ENCODE data around the gene TAF4. TPM values are rescaled to one million over a fixed set of nuclear protein-coding genes. Genes with fewer than 3 reads are reported as not detected.

The TAF4 gene
- total RNA-seq, 4 donors from 2014 or later = 12.0 to 19.9 (median 16.2) TPM

GRCh38 chr20:62101078-62101477 is 35.4 kb upstream of the TAF4 start:
- 90% methylated on average over 4 of the region's 4 CpGs for WGBS
- intact Hi-C loops (cut with DNase I) = no loop called here
- Histone ChIP-seq H3K27ac (replicated peaks in 1 of 4) (no peak overlapping the region), H3K4me3 (no peak overlapping the region), H3K27me3 (peaks cover 0 to 49% (median 0%) of the 10 kb centered on the region in 4 donors), H3K4me1 (no peaks in the 10 kb centered on the region), H3K9me3 (peaks cover 0 to 29% (median 19%) of the 10 kb centered on the region in 4 donors), H3K36me3 (no peaks in the 10 kb centered on the region)
- TF ChIP-seq EP300 (IDR thresholded peaks at IDR 0.05) (no peak), POLR2AphosphoS5 (IDR thresholded peaks at IDR 0.05) (no peak), POLR2A (IDR thresholded peaks at IDR 0.05; ENCODE audit: low read depth) (no peak), CTCF (IDR thresholded peaks at IDR 0.05) (no peak)
- no peak for DNase-seq (ENCODE audit: extremely low spot score)

- TF ChIP-seq EP300 (IDR thresholded peaks at IDR 0.05) (no peak), POLR2A (IDR thresholded peaks at IDR 0.05; ENCODE audit: low read depth) (no peak), CTCF (IDR thresholded peaks at IDR 0.05) (no peak), POLR2AphosphoS5 (IDR thresholded peaks at IDR 0.05) (no peak)
- intact Hi-C loops (cut with DNase I) = no loop called here
- Histone ChIP-seq H3K9me3 (peaks cover 0 to 26% (median 19%) of the 10 kb centered on the region in 4 donors), H3K27me3 (peaks cover 0 to 34% (median 0%) of the 10 kb centered on the region in 4 donors), H3K4me1 (no peaks in the 10 kb centered on the region), H3K36me3 (no peaks in the 10 kb centered on the region), H3K4me3 (no peak overlapping the region), H3K27ac (replicated peaks in 1 of 4) (no peak overlapping the region)
- 74% methylated on average over 12 of the region's 16 CpGs for WGBS
- DNase-seq (ENCODE audit: extremely low spot score) = no peak
These were observed 32.3 kb upstream of the TAF4 start for GRCh38 chr20:62097881-62098407.

GRCh38 chr20:62096421-62097380 is 31.0 kb upstream of the TAF4 start:
- Histone ChIP-seq H3K36me3 (no peaks in the 10 kb centered on the region), H3K27ac (replicated peaks in 1 of 4) (no peak overlapping the region), H3K27me3 (peaks cover 0 to 35% (median 0%) of the 10 kb centered on the region in 4 donors), H3K9me3 (peaks cover 0 to 19% (median 17%) of the 10 kb centered on the region in 4 donors), H3K4me1 (no peaks in the 10 kb centered on the region), H3K4me3 (no peak overlapping the region)
- intact Hi-C loops (cut with DNase I) = no loop called here
- 92% methylated on average over 21 of the region's 30 CpGs for WGBS
- DNase-seq (ENCODE audit: extremely low spot score) = no peak
- TF ChIP-seq EP300 (IDR thresholded peaks at IDR 0.05) = no peak
- no peak for TF ChIP-seq CTCF (IDR thresholded peaks at IDR 0.05)
- no peak for TF ChIP-seq POLR2AphosphoS5 (IDR thresholded peaks at IDR 0.05)
- no peak for TF ChIP-seq POLR2A (IDR thresholded peaks at IDR 0.05; ENCODE audit: low read depth)

GRCh38 chr20:62089393-62089792 is 23.7 kb upstream of the TAF4 start:
- WGBS = 53% methylated on average over 3 of the region's 3 CpGs
- intact Hi-C loops (cut with DNase I) = no loop called here

More at GRCh38 chr20:62089393-62089792, 23.7 kb upstream of the TAF4 start:
- no peak for DNase-seq (ENCODE audit: extremely low spot score)
- Histone ChIP-seq H3K27me3 (peaks cover 0 to 61% (median 2%) of the 10 kb centered on the region in 4 donors), H3K36me3 (no peaks in the 10 kb centered on the region), H3K9me3 (no peaks in the 10 kb centered on the region), H3K27ac (replicated peaks in 1 of 4) (no peak overlapping the region), H3K4me3 (no peak overlapping the region), H3K4me1 (no peaks in the 10 kb centered on the region)
- TF ChIP-seq POLR2A (IDR thresholded peaks at IDR 0.05; ENCODE audit: low read depth) (no peak), EP300 (IDR thresholded peaks at IDR 0.05) (no peak), CTCF (IDR thresholded peaks at IDR 0.05) (no peak), POLR2AphosphoS5 (IDR thresholded peaks at IDR 0.05) (no peak)
